ENCODE data around the gene ZNF277. TPM values are rescaled to one million over a fixed set of nuclear protein-coding genes. Genes with fewer than 3 reads are reported as not detected.

Gene ZNF277
- total and polyA plus RNA-seq, 10 of the 15 experiments (the other 5 are each of a cell fraction or from before 2014, with no cell fraction given): 10.6 to 33.9 (median 22.0) TPM

GRCh38 chr7:112233048-112233697, 26.7 kb downstream of the ZNF277 start:
- ChIA-PET CTCF (no interaction called here), SMC1A (ENCODE audit: uncharacterized antibody, unreplicated experiment) (no interaction called here), RAD21 (ENCODE audit: unreplicated experiment) (no interaction called here), POLR2A (no interaction called here)
- Histone ChIP-seq H3K9ac (ENCODE audit: control insufficient read depth, insufficient read depth, low read length) (no peak overlapping the region), H2AFZ (ENCODE audit: control insufficient read depth, low read depth, low read length) (no peak overlapping the region), H3K27me3 (replicated peaks in 1 of 2; ENCODE audit: control insufficient read depth in 2 of 2, insufficient read depth in 2 of 2, low read length in 1 of 2) (no peaks in the 10 kb centered on the region), H4K20me1 (ENCODE audit: control insufficient read depth, insufficient read depth) (no peaks in the 10 kb centered on the region; the same call in 1 of the 2 replicates), H3K9me3 (replicated peaks; ENCODE audit: control insufficient read depth, insufficient read depth, low read length) (no peaks in the 10 kb centered on the region), H3K4me1 (ENCODE audit: control insufficient read depth, insufficient read depth, low read length) (no peaks in the 10 kb centered on the region), H3K4me3 (no peak overlapping the region), H3K36me3 (ENCODE audit: control insufficient read depth in 2 of 2, insufficient read depth in 2 of 2, low read length in 1 of 2) (no peaks in the 10 kb centered on the region), H3K4me2 (ENCODE audit: control insufficient read depth, insufficient read depth) (no peak overlapping the region), H3K79me2 (ENCODE audit: control insufficient read depth, insufficient read depth, low read length) (no peaks in the 10 kb centered on the region; the same call in 1 of the 2 replicates), H3K27ac (ENCODE audit: control insufficient read depth, insufficient read depth) (no peak overlapping the region)
- DNase-seq (ENCODE audit: low read depth, low spot score): no peak
- BruUV-seq (replicated peaks): no TSS peak
- in situ Hi-C loops (cut with MboI) (no loop called here), intact Hi-C loops (cut with micrococcal nuclease; ENCODE audit: unreplicated experiment) (no loop called here)
- no peak for ATAC-seq
- no peak for FAIRE-seq
- TF ChIP-seq SMAD1 (IDR thresholded peaks at IDR 0.05; ENCODE audit: low read depth, partially characterized antibody): no peak
- TF ChIP-seq ZNF274 (IDR thresholded peaks at IDR 0.05; ENCODE audit: insufficient read depth, insufficient read length): no peak
- TF ChIP-seq ZNF24 (IDR thresholded peaks at IDR 0.05): no peak
- no peak for TF ChIP-seq HCFC1 (IDR thresholded peaks at IDR 0.05; ENCODE audit: low read length)
- 94% methylated on average over 3 of the region's 3 CpGs for WGBS (ENCODE audit: insufficient coverage, insufficient replicate concordance, low lambda C conversion rate, missing lambda C conversion rate)

DNA sequence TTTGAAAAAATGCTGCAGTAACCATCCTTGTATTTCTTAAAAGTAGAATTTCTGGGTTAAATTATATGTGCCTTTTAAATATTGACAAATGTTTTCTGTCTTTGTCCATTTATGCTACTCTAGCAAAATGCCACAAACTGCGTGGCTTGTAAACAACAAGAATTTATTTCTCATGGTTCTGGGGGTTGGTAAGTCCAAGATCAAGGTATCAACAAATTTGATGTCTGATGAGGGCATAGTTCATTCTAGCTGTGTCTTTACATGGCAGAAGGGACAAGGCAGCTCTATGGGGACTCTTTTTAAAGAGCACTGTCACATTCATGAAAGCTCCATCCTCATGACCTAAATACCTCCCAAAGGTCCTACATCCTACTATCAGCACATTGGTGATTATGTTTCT, 27.7 kb downstream of the ZNF277 start:
- Histone ChIP-seq H3K9ac (ENCODE audit: control insufficient read depth, insufficient read depth, low read length) (no peak overlapping the region), H3K4me1 (ENCODE audit: control insufficient read depth, insufficient read depth, low read length) (no peaks in the 10 kb centered on the region), H3K9me3 (replicated peaks; ENCODE audit: control insufficient read depth, insufficient read depth, low read length) (no peaks in the 10 kb centered on the region), H3K36me3 (ENCODE audit: control insufficient read depth in 2 of 2, insufficient read depth in 2 of 2, low read length in 1 of 2) (no peaks in the 10 kb centered on the region), H3K4me2 (ENCODE audit: control insufficient read depth, insufficient read depth) (no peak overlapping the region), H2AFZ (ENCODE audit: control insufficient read depth, low read depth, low read length) (no peak overlapping the region), H3K27me3 (replicated peaks in 1 of 2; ENCODE audit: control insufficient read depth in 2 of 2, insufficient read depth in 2 of 2, low read length in 1 of 2) (no peaks in the 10 kb centered on the region), H3K4me3 (no peak overlapping the region), H3K27ac (ENCODE audit: control insufficient read depth, insufficient read depth) (no peak overlapping the region), H3K79me2 (ENCODE audit: control insufficient read depth, insufficient read depth, low read length) (no peaks in the 10 kb centered on the region; the same call in 1 of the 2 replicates), H4K20me1 (ENCODE audit: control insufficient read depth, insufficient read depth) (no peaks in the 10 kb centered on the region; the same call in 1 of the 2 replicates)
- 100% methylated on average over 1 of the region's 1 CpG for WGBS (ENCODE audit: insufficient coverage, insufficient replicate concordance, low lambda C conversion rate, missing lambda C conversion rate)
- SMC1A ChIA-PET (ENCODE audit: uncharacterized antibody, unreplicated experiment): no interaction called here
- RAD21 ChIA-PET (ENCODE audit: unreplicated experiment): no interaction called here
- ATAC-seq: no peak
- CTCF ChIA-PET: no interaction called here
- DNase-seq (ENCODE audit: low read depth, low spot score): no peak
- FAIRE-seq: no peak
- POLR2A ChIA-PET: no interaction called here
- intact Hi-C loops (cut with micrococcal nuclease; ENCODE audit: unreplicated experiment) (no loop called here), in situ Hi-C loops (cut with MboI) (no loop called here)
- BruUV-seq (replicated peaks): no TSS peak
- TF ChIP-seq NR2C1 (IDR thresholded peaks at IDR 0.05): no peak
- no peak for TF ChIP-seq SPI1 (IDR thresholded peaks at IDR 0.05; ENCODE audit: borderline replicate concordance, insufficient read depth, low read depth, low read length)
- no peak for TF ChIP-seq EP300 (IDR thresholded peaks at IDR 0.05; ENCODE audit: borderline replicate concordance in 1 of 2, control insufficient read depth in 1 of 2, low read depth in 2 of 2, low read length in 2 of 2)
- TF ChIP-seq, protein P1, sequence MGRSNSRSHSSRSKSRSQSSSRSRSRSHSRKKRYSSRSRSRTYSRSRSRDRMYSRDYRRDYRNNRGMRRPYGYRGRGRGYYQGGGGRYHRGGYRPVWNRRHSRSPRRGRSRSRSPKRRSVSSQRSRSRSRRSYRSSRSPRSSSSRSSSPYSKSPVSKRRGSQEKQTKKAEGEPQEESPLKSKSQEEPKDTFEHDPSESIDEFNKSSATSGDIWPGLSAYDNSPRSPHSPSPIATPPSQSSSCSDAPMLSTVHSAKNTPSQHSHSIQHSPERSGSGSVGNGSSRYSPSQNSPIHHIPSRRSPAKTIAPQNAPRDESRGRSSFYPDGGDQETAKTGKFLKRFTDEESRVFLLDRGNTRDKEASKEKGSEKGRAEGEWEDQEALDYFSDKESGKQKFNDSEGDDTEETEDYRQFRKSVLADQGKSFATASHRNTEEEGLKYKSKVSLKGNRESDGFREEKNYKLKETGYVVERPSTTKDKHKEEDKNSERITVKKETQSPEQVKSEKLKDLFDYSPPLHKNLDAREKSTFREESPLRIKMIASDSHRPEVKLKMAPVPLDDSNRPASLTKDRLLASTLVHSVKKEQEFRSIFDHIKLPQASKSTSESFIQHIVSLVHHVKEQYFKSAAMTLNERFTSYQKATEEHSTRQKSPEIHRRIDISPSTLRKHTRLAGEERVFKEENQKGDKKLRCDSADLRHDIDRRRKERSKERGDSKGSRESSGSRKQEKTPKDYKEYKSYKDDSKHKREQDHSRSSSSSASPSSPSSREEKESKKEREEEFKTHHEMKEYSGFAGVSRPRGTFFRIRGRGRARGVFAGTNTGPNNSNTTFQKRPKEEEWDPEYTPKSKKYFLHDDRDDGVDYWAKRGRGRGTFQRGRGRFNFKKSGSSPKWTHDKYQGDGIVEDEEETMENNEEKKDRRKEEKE (IDR thresholded peaks at IDR 0.05): no peak
- no peak for TF ChIP-seq SMARCA5 (IDR thresholded peaks at IDR 0.05)
- no peak for TF ChIP-seq ZBED1 (IDR thresholded peaks at IDR 0.05; ENCODE audit: borderline replicate concordance)
- TF ChIP-seq RBBP5 (conservative IDR thresholded peaks at IDR 0.05): no peak
- TF ChIP-seq ATF3 (IDR thresholded peaks at IDR 0.05; ENCODE audit: borderline replicate concordance, extremely low read depth, low read depth, low read length): no peak
- no peak for TF ChIP-seq MEF2A (IDR thresholded peaks at IDR 0.05; ENCODE audit: insufficient read depth, low read depth, low read length)
- TF ChIP-seq JUND (IDR thresholded peaks at IDR 0.05; ENCODE audit: low read depth, low read length): no peak
- no peak for TF ChIP-seq CREM (IDR thresholded peaks at IDR 0.05; ENCODE audit: low read depth)
- TF ChIP-seq TBL1XR1 (IDR thresholded peaks at IDR 0.05; ENCODE audit: low read depth, low read length): no peak
- no peak for TF ChIP-seq BACH1 (IDR thresholded peaks at IDR 0.05; ENCODE audit: borderline replicate concordance)
